Activated naive CD8-positive, alpha-beta T cell treated with anti-CD3 and anti-CD28 coated beads, Interleukin-2, amount 10 ng/mL, durations not matched to agents 7 days and 5 days (primary cell): Measurements from ENCODE around the gene ATRNL1. TPM values are rescaled to one million over a fixed set of nuclear protein-coding genes. Genes with fewer than 3 reads are reported as not detected.

Experiments
- ATAC-seq: fragments of 150-1000 bp; cut with Tn5 transposase; one replicate; pipeline ENCODE4 v1.10.0; 2021; ENCODE audit warnings: low read depth, moderate library complexity
- POLR2A ChIA-PET: fragments of 350-600 bp; sonication (Branson Sonifier 250); formaldehyde crosslinking; loops from one replicate; lab custom pipeline; 2021; ENCODE audit warnings: antibody characterized with exemption; lab: Charles Lee
- DNase-seq: peaks from one replicate; pipeline ENCODE4 v3.0.0; 2021
- H3K27ac Mint-ChIP-seq: one replicate; pipeline ENCODE4 v1.8.0; 2022; ENCODE audit warnings: mild to moderate bottlenecking, mixed read lengths
- H3K27me3 Mint-ChIP-seq: one replicate; pipeline ENCODE4 v1.8.0; 2022; ENCODE audit warnings: mild to moderate bottlenecking, moderate library complexity, mixed read lengths
- H3K36me3 Mint-ChIP-seq: one replicate; pipeline ENCODE4 v1.8.0; 2021; ENCODE audit warnings: mild to moderate bottlenecking, mixed read lengths
- H3K4me1 Mint-ChIP-seq: one replicate; pipeline ENCODE4 v1.8.0; 2021; ENCODE audit warnings: mixed read lengths
- H3K4me3 Mint-ChIP-seq: one replicate; pipeline ENCODE4 v1.8.0; 2022; ENCODE audit warnings: mild to moderate bottlenecking, moderate library complexity, mixed read lengths
- H3K9me3 Mint-ChIP-seq: one replicate; pipeline ENCODE4 v1.8.0; 2021; ENCODE audit warnings: mixed read lengths
- total RNA-seq, 2 experiments: library from RNA; stranded (reverse); gene quantifications; one replicate each; pipeline ENCODE4 v1.2.3, GENCODE V29; 2021

The ATRNL1 gene
- total RNA-seq, 2 experiments from 2014 or later: not detected

- Mint-ChIP-seq H3K9me3 (no peaks in the 10 kb centered on the region), H3K36me3 (no peaks in the 10 kb centered on the region), H3K4me1 (no peaks in the 10 kb centered on the region), H3K27ac (no peak overlapping the region), H3K4me3 (no peak overlapping the region), H3K27me3 (no peaks in the 10 kb centered on the region)
- DNase-seq (no peak), ATAC-seq (no peak)
- POLR2A ChIA-PET: no interaction called here
Observed at GRCh38 chr10:115566867-115567266, 473.7 kb downstream of the ATRNL1 start.

GRCh38 chr10:115572740-115573455 is 479.7 kb downstream of the ATRNL1 start:
- Mint-ChIP-seq H3K4me3 (no peak overlapping the region), H3K27ac (no peak overlapping the region), H3K9me3 (no peaks in the 10 kb centered on the region), H3K27me3 (no peaks in the 10 kb centered on the region), H3K36me3 (no peaks in the 10 kb centered on the region), H3K4me1 (no peaks in the 10 kb centered on the region)
- ATAC-seq (no peak), DNase-seq (no peak)
- POLR2A ChIA-PET: interaction anchor here (0.6 kb wide), 1 partner anchor 1693 kb away, joined by 3 read pairs; no protein-coding TSS in a partner anchor

- no peaks in the 10 kb centered on the region for H3K27me3 Mint-ChIP-seq
- POLR2A ChIA-PET: no interaction called here
- no peak for DNase-seq
- H3K27ac Mint-ChIP-seq: no peak overlapping the region
- no peak overlapping the region for H3K4me3 Mint-ChIP-seq
- no peak for ATAC-seq
- no peaks in the 10 kb centered on the region for H3K4me1 Mint-ChIP-seq
- no peaks in the 10 kb centered on the region for H3K36me3 Mint-ChIP-seq
- no peaks in the 10 kb centered on the region for H3K9me3 Mint-ChIP-seq
Observed at GRCh38 chr10:115580239-115580638, 487.1 kb downstream of the ATRNL1 start.

- no peak for ATAC-seq
- Mint-ChIP-seq H3K4me3 (no peak overlapping the region), H3K36me3 (no peaks in the 10 kb centered on the region), H3K27me3 (no peaks in the 10 kb centered on the region), H3K4me1 (no peaks in the 10 kb centered on the region), H3K27ac (no peak overlapping the region), H3K9me3 (peaks cover 4% of the 10 kb centered on the region)
- POLR2A ChIA-PET: no interaction called here
- DNase-seq: no peak
Observed at GRCh38 chr10:115593060-115593459, 499.9 kb downstream of the ATRNL1 start.

GRCh38 chr10:115604627-115605026 is 511.5 kb downstream of the ATRNL1 start:
- H3K9me3 Mint-ChIP-seq: no peaks in the 10 kb centered on the region
- no peaks in the 10 kb centered on the region for H3K27me3 Mint-ChIP-seq
- no peak overlapping the region for H3K4me3 Mint-ChIP-seq
- POLR2A ChIA-PET: no interaction called here
- no peaks in the 10 kb centered on the region for H3K36me3 Mint-ChIP-seq
- no peak for ATAC-seq
- no peak for DNase-seq
- no peak overlapping the region for H3K27ac Mint-ChIP-seq
- H3K4me1 Mint-ChIP-seq: no peaks in the 10 kb centered on the region

GRCh38 chr10:115606086-115606485 is 512.9 kb downstream of the ATRNL1 start:
- Mint-ChIP-seq H3K4me1 (no peaks in the 10 kb centered on the region), H3K36me3 (no peaks in the 10 kb centered on the region), H3K27ac (no peak overlapping the region), H3K27me3 (no peaks in the 10 kb centered on the region), H3K9me3 (no peaks in the 10 kb centered on the region), H3K4me3 (no peak overlapping the region)
- DNase-seq: no peak
- POLR2A ChIA-PET: no interaction called here
- no peak for ATAC-seq

GRCh38 chr10:115606741-115607140 is 513.6 kb downstream of the ATRNL1 start:
- ATAC-seq (no peak), DNase-seq (no peak)
- POLR2A ChIA-PET: no interaction called here
- H3K27ac Mint-ChIP-seq: no peak overlapping the region
- H3K4me1 Mint-ChIP-seq: no peaks in the 10 kb centered on the region
- H3K27me3 Mint-ChIP-seq: no peaks in the 10 kb centered on the region
- H3K9me3 Mint-ChIP-seq: no peaks in the 10 kb centered on the region
- no peak overlapping the region for H3K4me3 Mint-ChIP-seq
- H3K36me3 Mint-ChIP-seq: no peaks in the 10 kb centered on the region

GRCh38 chr10:115624448-115624847 is 531.3 kb downstream of the ATRNL1 start:
- no peak overlapping the region for H3K4me3 Mint-ChIP-seq
- no peaks in the 10 kb centered on the region for H3K36me3 Mint-ChIP-seq
- no peak for DNase-seq
- POLR2A ChIA-PET: no interaction called here
- no peak for ATAC-seq
- no peaks in the 10 kb centered on the region for H3K4me1 Mint-ChIP-seq
- peaks cover 6% of the 10 kb centered on the region for H3K9me3 Mint-ChIP-seq
- no peak overlapping the region for H3K27ac Mint-ChIP-seq
- H3K27me3 Mint-ChIP-seq: no peaks in the 10 kb centered on the region

GRCh38 chr10:115628616-115629015 is 535.5 kb downstream of the ATRNL1 start:
- Mint-ChIP-seq H3K9me3 (peaks cover 3% of the 10 kb centered on the region), H3K4me3 (no peak overlapping the region), H3K27ac (no peak overlapping the region), H3K27me3 (no peaks in the 10 kb centered on the region), H3K36me3 (no peaks in the 10 kb centered on the region), H3K4me1 (no peaks in the 10 kb centered on the region)
- ATAC-seq (no peak), DNase-seq (no peak)
- POLR2A ChIA-PET: no interaction called here

- no peaks in the 10 kb centered on the region for H3K36me3 Mint-ChIP-seq
- H3K27ac Mint-ChIP-seq: no peak overlapping the region
- H3K4me1 Mint-ChIP-seq: no peaks in the 10 kb centered on the region
- DNase-seq: no peak
- H3K4me3 Mint-ChIP-seq: no peak overlapping the region
- H3K9me3 Mint-ChIP-seq: no peaks in the 10 kb centered on the region
- POLR2A ChIA-PET: no interaction called here
- ATAC-seq: no peak
- no peaks in the 10 kb centered on the region for H3K27me3 Mint-ChIP-seq
Observed at GRCh38 chr10:115638246-115638645, 545.1 kb downstream of the ATRNL1 start.

GRCh38 chr10:115649217-115649616 is 556.1 kb downstream of the ATRNL1 start:
- DNase-seq (no peak), ATAC-seq (no peak)
- Mint-ChIP-seq H3K4me3 (no peak overlapping the region), H3K4me1 (no peaks in the 10 kb centered on the region), H3K36me3 (no peaks in the 10 kb centered on the region), H3K27ac (no peak overlapping the region), H3K9me3 (peaks cover 2% of the 10 kb centered on the region), H3K27me3 (no peaks in the 10 kb centered on the region)
- POLR2A ChIA-PET: no interaction called here

GRCh38 chr10:115653473-115653872 is 560.3 kb downstream of the ATRNL1 start:
- ATAC-seq (no peak), DNase-seq (no peak)
- Mint-ChIP-seq H3K9me3 (peaks cover 3% of the 10 kb centered on the region), H3K4me1 (no peaks in the 10 kb centered on the region), H3K27ac (no peak overlapping the region), H3K27me3 (no peaks in the 10 kb centered on the region), H3K4me3 (no peak overlapping the region), H3K36me3 (no peaks in the 10 kb centered on the region)
- POLR2A ChIA-PET: no interaction called here

- DNase-seq (no peak), ATAC-seq (no peak)
- POLR2A ChIA-PET: no interaction called here
Observed at GRCh38 chr10:115654961-115655360, 561.8 kb downstream of the ATRNL1 start.

GRCh38 chr10:115657161-115657860 is 564.1 kb downstream of the ATRNL1 start:
- H3K4me3 Mint-ChIP-seq: no peak overlapping the region
- H3K4me1 Mint-ChIP-seq: no peaks in the 10 kb centered on the region
- ATAC-seq (no peak), DNase-seq (no peak)
- H3K27me3 Mint-ChIP-seq: no peaks in the 10 kb centered on the region
- no peak overlapping the region for H3K27ac Mint-ChIP-seq
- peaks cover 3% of the 10 kb centered on the region for H3K9me3 Mint-ChIP-seq
- POLR2A ChIA-PET: no interaction called here
- no peaks in the 10 kb centered on the region for H3K36me3 Mint-ChIP-seq

More at GRCh38 chr10:115654961-115655360, 561.8 kb downstream of the ATRNL1 start:
- Mint-ChIP-seq H3K36me3 (no peaks in the 10 kb centered on the region), H3K4me3 (no peak overlapping the region), H3K9me3 (peaks cover 3% of the 10 kb centered on the region), H3K27ac (no peak overlapping the region), H3K27me3 (no peaks in the 10 kb centered on the region), H3K4me1 (no peaks in the 10 kb centered on the region)
